ENCODE data around the gene PLRG1.

GRCh38 chr4:154584259-154584658 is 34.1 kb upstream of the PLRG1 start:
- TF ChIP-seq, protein P1, sequence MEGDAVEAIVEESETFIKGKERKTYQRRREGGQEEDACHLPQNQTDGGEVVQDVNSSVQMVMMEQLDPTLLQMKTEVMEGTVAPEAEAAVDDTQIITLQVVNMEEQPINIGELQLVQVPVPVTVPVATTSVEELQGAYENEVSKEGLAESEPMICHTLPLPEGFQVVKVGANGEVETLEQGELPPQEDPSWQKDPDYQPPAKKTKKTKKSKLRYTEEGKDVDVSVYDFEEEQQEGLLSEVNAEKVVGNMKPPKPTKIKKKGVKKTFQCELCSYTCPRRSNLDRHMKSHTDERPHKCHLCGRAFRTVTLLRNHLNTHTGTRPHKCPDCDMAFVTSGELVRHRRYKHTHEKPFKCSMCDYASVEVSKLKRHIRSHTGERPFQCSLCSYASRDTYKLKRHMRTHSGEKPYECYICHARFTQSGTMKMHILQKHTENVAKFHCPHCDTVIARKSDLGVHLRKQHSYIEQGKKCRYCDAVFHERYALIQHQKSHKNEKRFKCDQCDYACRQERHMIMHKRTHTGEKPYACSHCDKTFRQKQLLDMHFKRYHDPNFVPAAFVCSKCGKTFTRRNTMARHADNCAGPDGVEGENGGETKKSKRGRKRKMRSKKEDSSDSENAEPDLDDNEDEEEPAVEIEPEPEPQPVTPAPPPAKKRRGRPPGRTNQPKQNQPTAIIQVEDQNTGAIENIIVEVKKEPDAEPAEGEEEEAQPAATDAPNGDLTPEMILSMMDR (IDR thresholded peaks at IDR 0.05), result no peak
- TF ChIP-seq POLR2A (IDR thresholded peaks at IDR 0.05), result no peak

Data from thyroid gland (tissue), 4 donors.